SK-N-SH (cell line): ENCODE results near the gene P2RX3.

Experiments used
- EP300 ChIP-seq, 2 experiments: IDR thresholded peaks; 2 replicates each; pipeline versions ENCODE4 v1.4.0 to v1.6.1; 2012; ENCODE audit warnings: borderline replicate concordance in 1 of 2, low read depth in 1 of 2, low read length in 1 of 2
- MXI1 ChIP-seq: IDR thresholded peaks from 2 replicates; pipeline ENCODE4 v1.6.1; 2012; ENCODE audit warnings: mild to moderate bottlenecking, low read depth, low read length, improper control_type of control experiment
- POLR2AphosphoS5 ChIP-seq: IDR thresholded peaks from 2 replicates; pipeline ENCODE4 v1.6.1; 2012; ENCODE audit warnings: low read depth, low read length
- RAD21 ChIP-seq: IDR thresholded peaks from 2 replicates; pipeline ENCODE4 v1.6.1; 2012; ENCODE audit warnings: mild to moderate bottlenecking, low read length
- RCOR1 ChIP-seq: fragments of 150-350 bp; IDR thresholded peaks from 2 replicates; pipeline ENCODE4 v1.6.1; 2017; ENCODE audit warnings: antibody characterized with exemption, low read length
- RXRA ChIP-seq: IDR thresholded peaks from 2 replicates; pipeline ENCODE4 v1.4.0; 2012; ENCODE audit warnings: low read depth, mild to moderate bottlenecking, borderline replicate concordance
- TF ChIP-seq, protein P1 (sequence below): fragments of 200-600 bp; sonication (generic); IDR thresholded peaks from 2 replicates; pipeline ENCODE4 v1.6.1; 2017; ENCODE audit warnings: antibody characterized with exemption, mild to moderate bottlenecking, moderate library complexity

DNA sequence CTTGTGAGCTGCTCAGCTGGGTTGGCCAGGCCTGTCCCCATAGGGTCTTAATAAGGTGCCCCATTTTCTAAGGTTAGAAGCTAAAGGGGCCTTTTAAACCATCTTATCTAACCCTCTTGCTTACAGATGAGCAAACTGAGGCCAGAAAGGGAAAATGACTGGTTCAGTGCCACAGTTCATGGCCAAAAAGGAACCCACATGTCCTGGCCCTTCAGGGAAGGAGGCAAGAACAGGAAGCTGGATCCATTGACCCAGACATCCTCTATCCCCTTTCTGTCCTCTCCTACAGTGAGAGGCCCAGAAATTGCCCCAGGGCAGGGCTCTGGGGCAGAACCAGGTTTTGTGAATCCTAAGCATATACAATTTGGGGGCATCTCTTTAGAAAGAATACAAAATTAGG is 32.8 kb downstream of the P2RX3 start:
- TF ChIP-seq, protein P1, sequence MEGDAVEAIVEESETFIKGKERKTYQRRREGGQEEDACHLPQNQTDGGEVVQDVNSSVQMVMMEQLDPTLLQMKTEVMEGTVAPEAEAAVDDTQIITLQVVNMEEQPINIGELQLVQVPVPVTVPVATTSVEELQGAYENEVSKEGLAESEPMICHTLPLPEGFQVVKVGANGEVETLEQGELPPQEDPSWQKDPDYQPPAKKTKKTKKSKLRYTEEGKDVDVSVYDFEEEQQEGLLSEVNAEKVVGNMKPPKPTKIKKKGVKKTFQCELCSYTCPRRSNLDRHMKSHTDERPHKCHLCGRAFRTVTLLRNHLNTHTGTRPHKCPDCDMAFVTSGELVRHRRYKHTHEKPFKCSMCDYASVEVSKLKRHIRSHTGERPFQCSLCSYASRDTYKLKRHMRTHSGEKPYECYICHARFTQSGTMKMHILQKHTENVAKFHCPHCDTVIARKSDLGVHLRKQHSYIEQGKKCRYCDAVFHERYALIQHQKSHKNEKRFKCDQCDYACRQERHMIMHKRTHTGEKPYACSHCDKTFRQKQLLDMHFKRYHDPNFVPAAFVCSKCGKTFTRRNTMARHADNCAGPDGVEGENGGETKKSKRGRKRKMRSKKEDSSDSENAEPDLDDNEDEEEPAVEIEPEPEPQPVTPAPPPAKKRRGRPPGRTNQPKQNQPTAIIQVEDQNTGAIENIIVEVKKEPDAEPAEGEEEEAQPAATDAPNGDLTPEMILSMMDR = no peak
- TF ChIP-seq RAD21 (no peak), EP300 (IDR thresholded peaks at IDR 0.05; ENCODE audit: borderline replicate concordance in 1 of 2, low read depth in 1 of 2, low read length in 1 of 2) (no peak), POLR2AphosphoS5 (no peak), MXI1 (no peak), RCOR1 (no peak), RXRA (no peak)
